CD4-positive, CD25-positive, alpha-beta regulatory T cell (primary cell): Measurements from ENCODE around the gene RAB43. TPM values are rescaled to one million over a fixed set of nuclear protein-coding genes. Genes with fewer than 3 reads are reported as not detected.
A peak's percentile ranks its signal among the peaks of the same experiment; 100 is the strongest.
"Not testable (repeated sequence)": the region's sequence is repeated elsewhere in the genome, so short reads cannot be mapped to it uniquely, and the experiment has no call there.

Source experiments
- ATAC-seq, 2 donors: fragments of 150-1000 bp; cut with Tn5 transposase; one replicate each; pipeline ENCODE4 v1.10.0; 2021; ENCODE audit warnings: low read depth in 2 of 2, moderate number of reproducible peaks in 2 of 2, moderate library complexity in 1 of 2
- DNase-seq, 3 donors: peaks; one replicate each; pipeline versions ENCODE4 v3.0.0 to v3.0.0-alpha.2; 2012 to 2022; ENCODE audit warnings: mixed read lengths in 1 of 3
- H3K27ac ChIP-seq: one replicate; pipeline ENCODE4 v1.7.0; 2013; ENCODE audit warnings: mild to moderate bottlenecking, low read length; ENCODE audit not compliant: insufficient read depth, poor library complexity, severe bottlenecking
- H3K27me3 ChIP-seq: one replicate; pipeline ENCODE4 v1.7.0; 2013; ENCODE audit warnings: low read length; ENCODE audit not compliant: control insufficient read depth, insufficient read depth
- H3K36me3 ChIP-seq: one replicate; pipeline ENCODE4 v1.7.0; 2013; ENCODE audit warnings: mild to moderate bottlenecking, low read length, moderate library complexity; ENCODE audit not compliant: control insufficient read depth, insufficient read depth
- H3K4me1 ChIP-seq: 2 replicates; pipeline ENCODE4 v1.7.0; 2013; ENCODE audit warnings: mild to moderate bottlenecking, low read length; ENCODE audit not compliant: insufficient read depth, control insufficient read depth, poor library complexity, severe bottlenecking
- H3K4me3 ChIP-seq: one replicate; pipeline ENCODE4 v1.7.0; 2013; ENCODE audit warnings: low read depth, mild to moderate bottlenecking, low read length, moderate library complexity
- H3K9me3 ChIP-seq, 2 experiments: 1 replicate in 1 of 2; 2 replicates in 1 of 2; pipeline ENCODE4 v1.7.0; 2013; ENCODE audit warnings: low read length in 2 of 2, mild to moderate bottlenecking in 1 of 2, moderate library complexity in 1 of 2; ENCODE audit not compliant: control insufficient read depth in 2 of 2
- H3K27ac Mint-ChIP-seq, 3 donors: one replicate each; pipeline ENCODE4 v1.8.0; 2020 to 2022; ENCODE audit warnings: mild to moderate bottlenecking in 3 of 3, mixed read lengths in 3 of 3, moderate library complexity in 2 of 3
- H3K27me3 Mint-ChIP-seq: one replicate; pipeline ENCODE4 v1.8.0; 2022; ENCODE audit warnings: mild to moderate bottlenecking, mixed read lengths
- H3K36me3 Mint-ChIP-seq: one replicate; pipeline ENCODE4 v1.8.0; 2020; ENCODE audit warnings: mixed read lengths
- H3K4me1 Mint-ChIP-seq, 4 donors: one replicate each; pipeline ENCODE4 v1.8.0; 2020 to 2022; ENCODE audit warnings: mixed read lengths in 4 of 4, mild to moderate bottlenecking in 1 of 4
- H3K4me3 Mint-ChIP-seq, 4 donors: one replicate each; pipeline ENCODE4 v1.8.0; 2020 to 2022; ENCODE audit warnings: mild to moderate bottlenecking in 4 of 4, mixed read lengths in 4 of 4, moderate library complexity in 3 of 4
- H3K9me3 Mint-ChIP-seq, 7 donors: one replicate each; pipeline ENCODE4 v1.8.0; 2020 to 2022; ENCODE audit warnings: mixed read lengths in 7 of 7, mild to moderate bottlenecking in 3 of 7, moderate library complexity in 2 of 7
- polyA plus RNA-seq, 4 donors: library from polyadenylated mRNA; unstranded; fragments of 300-500 nt; fragmentation: Illumina TruSeq; gene quantifications; one replicate each; pipeline ENCODE4 v1.2.3, GENCODE V29; 2021
- total RNA-seq: library from RNA; stranded (reverse); gene quantifications from one replicate; pipeline ENCODE4 v1.2.3, GENCODE V29; 2022

Gene RAB43
- total and polyA plus RNA-seq, 5 donors from 2014 or later = 14.5 to 57.2 (median 21.8) TPM

DNA sequence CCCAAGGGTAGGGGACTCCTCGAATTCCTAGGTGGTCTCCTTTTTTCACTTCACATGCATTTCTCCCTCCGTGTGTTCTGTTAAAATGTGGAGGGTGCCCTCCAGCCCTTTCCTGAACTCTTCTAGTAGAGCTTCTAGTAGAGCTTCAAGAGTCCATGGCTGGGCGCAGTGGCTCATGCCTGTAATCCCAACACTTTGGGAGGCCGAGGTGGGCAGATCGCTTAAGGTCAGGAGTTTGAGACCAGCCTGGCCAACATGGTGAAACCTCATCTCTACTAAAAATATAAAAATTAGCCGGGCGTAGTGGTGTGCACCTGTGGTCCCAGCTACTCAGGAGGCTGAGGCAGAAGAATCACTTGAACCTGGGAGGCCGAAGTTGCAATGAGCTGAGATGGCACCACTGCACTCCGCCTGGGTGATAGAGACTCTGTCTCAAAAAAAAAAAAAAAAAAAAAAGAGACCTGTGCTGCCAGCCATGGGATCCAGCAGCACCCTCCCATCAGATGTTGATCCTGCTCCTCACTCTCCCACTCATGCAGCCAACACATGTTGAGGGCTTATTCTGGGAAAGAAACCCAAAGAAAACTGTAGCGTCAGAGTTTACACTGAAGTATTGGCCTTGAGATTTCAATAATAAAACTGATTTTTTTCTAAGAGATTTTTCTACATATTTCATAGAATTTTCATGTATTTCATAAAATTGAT is 10.4 kb downstream of the RAB43 start:
- H3K9me3 Mint-ChIP-seq, H3K27ac ChIP-seq: not testable (repeated sequence)

DNA sequence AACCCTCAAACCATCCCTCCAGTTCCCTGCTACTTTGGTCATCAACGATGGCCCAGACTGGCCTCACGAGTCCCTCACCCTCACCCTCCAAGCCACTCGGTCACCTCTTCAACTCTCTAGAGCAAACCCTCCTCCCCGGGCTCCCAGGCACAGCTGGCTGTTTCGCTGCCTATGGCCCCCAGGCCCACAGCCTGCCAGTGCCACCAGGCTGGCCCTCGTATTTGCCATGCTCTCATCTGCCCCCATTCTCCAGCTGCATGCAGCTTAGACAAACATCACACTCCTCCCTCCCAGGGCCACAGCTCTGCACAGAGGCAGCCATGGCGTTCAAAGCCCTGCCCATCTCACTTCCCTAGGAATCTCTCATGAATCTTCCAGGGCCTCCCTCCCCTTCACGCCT is 13.8 kb downstream of the RAB43 start:
- DNase-seq (no peak), ATAC-seq (no peak)
- Mint-ChIP-seq H3K36me3 (peaks cover 12% of the 10 kb centered on the region), H3K27me3 (no peaks in the 10 kb centered on the region), H3K4me1 (peaks cover 7 to 91% (median 47%) of the 10 kb centered on the region in 4 donors), H3K27ac (peak overlapping the region in 2 of 3 donors; percentile 69 to 74), H3K4me3 (peak overlapping the region in 3 of 4 donors; percentile 29 to 43 (median 32)), H3K9me3 (no peaks in the 10 kb centered on the region)
- Histone ChIP-seq H3K9me3 (no peaks in the 10 kb centered on the region), H3K27ac (no peak overlapping the region), H3K36me3 (peaks cover 46% of the 10 kb centered on the region), H3K4me1 (peaks cover 49% of the 10 kb centered on the region), H3K4me3 (no peak overlapping the region), H3K27me3 (no peaks in the 10 kb centered on the region)

More for the DNA sequence above, 10.4 kb downstream of the RAB43 start:
- H3K4me3 Mint-ChIP-seq = peak overlapping the region in 1 of 4 donors; percentile 60
- not testable (repeated sequence) for H3K9me3 ChIP-seq, H3K27me3 ChIP-seq, DNase-seq, ATAC-seq, H3K4me3 ChIP-seq, H3K27me3 Mint-ChIP-seq
- H3K36me3 ChIP-seq = peaks cover 47% of the 10 kb centered on the region
- H3K36me3 Mint-ChIP-seq = peaks cover 22% of the 10 kb centered on the region
- H3K4me1 ChIP-seq = peaks cover 50% of the 10 kb centered on the region
- peak overlapping the region; percentile 46 to 81 (median 76) for H3K27ac Mint-ChIP-seq
- H3K4me1 Mint-ChIP-seq = peaks cover 6 to 87% (median 46%) of the 10 kb centered on the region in 4 donors

DNA sequence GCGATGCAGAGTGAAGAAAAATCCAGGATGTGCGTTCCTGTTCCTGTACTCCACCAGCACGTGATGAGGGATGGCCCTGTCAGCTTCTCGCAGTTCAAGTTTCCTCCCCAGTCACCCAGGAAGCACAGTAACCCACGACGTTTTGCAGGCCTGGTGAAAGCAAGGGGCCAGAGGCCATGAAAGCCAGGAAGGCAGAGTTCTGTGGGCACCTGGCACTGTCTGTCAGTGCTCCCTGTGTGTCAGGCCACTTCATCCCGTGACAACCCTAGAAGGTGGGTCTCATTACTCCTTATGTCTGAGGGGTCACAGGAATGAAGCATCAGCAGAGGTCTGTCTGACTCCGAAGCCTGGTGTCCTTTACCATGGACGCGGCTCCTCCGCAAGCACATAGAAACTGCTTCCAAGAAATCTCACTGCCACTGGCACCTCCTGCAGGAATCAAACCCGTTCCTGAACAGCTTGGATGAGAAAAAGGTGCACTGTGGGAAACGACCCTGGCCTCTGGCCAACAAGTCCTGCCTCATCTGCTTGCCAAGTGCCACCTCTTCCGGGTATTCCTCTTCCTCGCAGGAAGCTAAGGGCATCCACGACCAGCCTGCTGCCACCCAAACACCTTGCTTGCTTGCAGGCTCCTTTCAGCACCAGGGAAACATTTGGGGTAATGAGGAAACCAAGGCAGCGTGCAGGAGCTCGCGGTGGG is 14.6 kb downstream of the RAB43 start:
- H3K4me1 ChIP-seq = peaks cover 49% of the 10 kb centered on the region
- no peaks in the 10 kb centered on the region for H3K27me3 Mint-ChIP-seq

DNA sequence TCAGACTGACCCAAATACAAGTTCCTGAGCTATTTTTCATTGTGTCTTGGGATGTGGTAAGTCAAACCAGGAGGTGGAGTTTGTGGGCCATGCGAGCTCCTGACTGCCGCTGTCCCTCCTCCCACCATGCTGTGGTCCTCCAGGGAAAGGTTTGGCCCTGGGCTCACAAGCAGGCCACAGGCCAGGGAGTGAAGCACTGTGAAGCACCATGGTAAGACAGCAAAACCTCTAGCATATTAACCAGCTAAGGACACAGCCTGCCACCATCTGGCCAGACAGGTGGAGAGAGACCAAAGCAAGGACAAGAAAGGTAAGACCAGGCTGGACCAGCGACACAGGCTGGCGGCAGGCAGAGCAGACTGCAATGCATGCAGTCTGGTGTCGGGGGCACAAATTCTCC is 15.3 kb downstream of the RAB43 start:
- H3K9me3 Mint-ChIP-seq = no peaks in the 10 kb centered on the region
- H3K4me3 Mint-ChIP-seq = peak overlapping the region in 2 of 4 donors; percentile 41 to 47
- Histone ChIP-seq H3K27me3 (no peaks in the 10 kb centered on the region), H3K9me3 (no peaks in the 10 kb centered on the region), H3K4me1 (peaks cover 51% of the 10 kb centered on the region), H3K36me3 (peaks cover 42% of the 10 kb centered on the region), H3K27ac (no peak overlapping the region), H3K4me3 (no peak overlapping the region)
- H3K36me3 Mint-ChIP-seq = peaks cover 18% of the 10 kb centered on the region
- H3K27ac Mint-ChIP-seq = peak overlapping the region in 1 of 3 donors; percentile 69
- DNase-seq (no peak), ATAC-seq (no peak)
- H3K27me3 Mint-ChIP-seq = no peaks in the 10 kb centered on the region
- H3K4me1 Mint-ChIP-seq = peaks cover 7 to 91% (median 49%) of the 10 kb centered on the region in 4 donors

More for the DNA sequence above, 14.6 kb downstream of the RAB43 start:
- no peaks in the 10 kb centered on the region for H3K27me3 ChIP-seq
- no peak overlapping the region for H3K4me3 ChIP-seq
- peaks cover 41% of the 10 kb centered on the region for H3K36me3 ChIP-seq
- Mint-ChIP-seq H3K4me1 (peaks cover 7 to 91% (median 47%) of the 10 kb centered on the region in 4 donors), H3K9me3 (no peaks in the 10 kb centered on the region), H3K27ac (peak overlapping the region in 2 of 3 donors; percentile 42 to 74), H3K36me3 (peaks cover 12% of the 10 kb centered on the region), H3K4me3 (peak overlapping the region in 3 of 4 donors; percentile 31 to 33 (median 32))
- H3K9me3 ChIP-seq = no peaks in the 10 kb centered on the region
- no peak overlapping the region for H3K27ac ChIP-seq
- DNase-seq (no peak), ATAC-seq (no peak)

DNA sequence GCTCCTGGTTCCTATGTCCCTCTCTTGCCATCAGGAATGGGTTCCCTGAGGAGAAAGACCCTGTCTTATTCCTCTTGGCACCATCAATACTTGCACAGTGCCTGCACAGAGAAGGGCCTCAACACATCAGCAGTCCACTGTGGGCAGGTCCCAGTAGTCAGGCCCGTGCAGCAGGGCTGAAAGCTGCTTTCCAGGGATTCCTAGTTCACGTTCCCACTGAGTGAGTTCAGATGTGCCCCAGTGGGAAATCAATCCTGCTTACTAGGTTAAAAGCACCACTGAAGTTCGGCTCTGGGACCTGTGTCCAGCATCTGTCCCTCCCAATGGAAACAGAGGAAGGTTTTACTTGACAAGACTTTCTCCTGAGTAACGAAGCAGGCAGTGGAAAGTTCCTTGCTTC is 15.7 kb downstream of the RAB43 start:
- no peaks in the 10 kb centered on the region for H3K27me3 ChIP-seq
- Mint-ChIP-seq H3K36me3 (peaks cover 22% of the 10 kb centered on the region), H3K27ac (no peak overlapping the region), H3K4me1 (peaks cover 7 to 91% (median 51%) of the 10 kb centered on the region in 4 donors), H3K9me3 (no peaks in the 10 kb centered on the region), H3K27me3 (no peaks in the 10 kb centered on the region), H3K4me3 (no peak overlapping the region)
- H3K9me3 ChIP-seq = no peaks in the 10 kb centered on the region
- H3K4me3 ChIP-seq = no peak overlapping the region
- H3K4me1 ChIP-seq = peaks cover 52% of the 10 kb centered on the region
- ATAC-seq = no peak
- no peak for DNase-seq
- H3K27ac ChIP-seq = no peak overlapping the region
- H3K36me3 ChIP-seq = peaks cover 42% of the 10 kb centered on the region

DNA sequence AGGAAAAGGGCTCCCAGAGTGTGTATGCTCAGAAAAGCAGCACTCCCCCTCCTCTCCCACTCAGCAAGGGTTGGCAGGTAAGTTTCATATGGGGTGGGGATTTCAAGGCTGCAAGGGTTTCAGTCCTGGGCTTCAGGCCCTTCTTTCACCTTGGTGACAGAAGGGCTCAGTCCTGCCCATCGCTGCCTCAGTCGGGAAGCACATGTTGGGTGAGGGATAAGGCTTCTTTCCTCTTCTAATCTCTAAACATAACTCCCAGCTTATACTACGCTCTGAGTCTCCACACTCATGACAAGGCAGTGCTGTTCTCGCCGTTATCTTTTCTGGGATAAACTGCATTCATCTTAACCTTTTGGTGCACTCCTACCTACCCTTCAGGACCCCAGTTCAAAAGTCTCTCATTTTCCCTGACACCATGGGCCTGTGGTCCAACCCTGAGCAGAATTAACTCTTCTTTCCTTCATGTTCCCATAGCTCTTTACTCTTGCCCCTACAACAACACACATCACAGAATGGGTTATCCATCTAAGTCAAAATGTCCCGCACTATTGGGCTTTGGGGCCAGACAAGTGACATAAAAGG is 17.0 kb downstream of the RAB43 start:
- ATAC-seq (no peak), DNase-seq (no peak)
- Histone ChIP-seq H3K36me3 (peaks cover 44% of the 10 kb centered on the region), H3K4me1 (peaks cover 52% of the 10 kb centered on the region), H3K9me3 (no peaks in the 10 kb centered on the region), H3K27me3 (no peaks in the 10 kb centered on the region), H3K27ac (no peak overlapping the region), H3K4me3 (no peak overlapping the region)
- H3K27me3 Mint-ChIP-seq = no peaks in the 10 kb centered on the region
- peaks cover 13 to 93% (median 51%) of the 10 kb centered on the region in 4 donors for H3K4me1 Mint-ChIP-seq
- peak overlapping the region in 3 of 4 donors; percentile 29 to 57 (median 56) for H3K4me3 Mint-ChIP-seq
- H3K9me3 Mint-ChIP-seq = no peaks in the 10 kb centered on the region
- peak overlapping the region; percentile 71 to 80 (median 78) for H3K27ac Mint-ChIP-seq
- H3K36me3 Mint-ChIP-seq = peaks cover 23% of the 10 kb centered on the region

DNA sequence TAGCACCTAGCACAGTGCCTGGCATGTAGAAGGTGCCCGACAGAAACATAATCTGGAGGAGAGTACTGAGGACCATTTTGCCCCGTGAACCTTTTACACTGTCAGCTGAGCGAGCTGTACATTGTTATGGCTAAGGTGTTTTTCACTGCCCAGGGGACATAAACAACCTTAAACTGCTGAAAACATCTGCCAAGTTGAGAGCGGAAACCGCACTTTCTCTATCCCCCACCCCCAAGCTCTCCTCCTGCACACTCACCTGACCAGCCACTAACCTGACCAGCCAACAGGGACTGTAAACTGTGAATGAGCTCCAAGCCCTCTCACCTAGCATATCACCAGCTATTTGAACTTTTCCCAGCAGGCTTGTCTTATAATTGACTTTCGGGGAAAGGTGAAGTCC is 17.6 kb downstream of the RAB43 start:
- ATAC-seq (no peak), DNase-seq (no peak)
- Mint-ChIP-seq H3K9me3 (no peaks in the 10 kb centered on the region), H3K36me3 (peaks cover 24% of the 10 kb centered on the region), H3K27me3 (no peaks in the 10 kb centered on the region), H3K4me3 (peak overlapping the region in 3 of 4 donors; percentile 21 to 56 (median 50)), H3K4me1 (peaks cover 15 to 94% (median 52%) of the 10 kb centered on the region in 4 donors), H3K27ac (peak overlapping the region; percentile 71 to 89 (median 80))
- Histone ChIP-seq H3K4me3 (no peak overlapping the region), H3K4me1 (peaks cover 52% of the 10 kb centered on the region), H3K27ac (no peak overlapping the region), H3K36me3 (peaks cover 44% of the 10 kb centered on the region), H3K27me3 (no peaks in the 10 kb centered on the region), H3K9me3 (no peaks in the 10 kb centered on the region)
